HG02798 (cell line): Measurements from ENCODE around the gene ARHGAP26.
"Not testable (repeated sequence)": the region's sequence is repeated elsewhere in the genome, so short reads cannot be mapped to it uniquely, and the experiment has no call there.

Source experiments
- ATAC-seq: cut with Tn5 transposase; IDR thresholded peaks from one replicate; pipeline ENCODE4 v1.9.1; 2021; ENCODE audit warnings: mild to moderate bottlenecking; ENCODE audit not compliant: unreplicated experiment, poor library complexity

The ARHGAP26 gene

DNA sequence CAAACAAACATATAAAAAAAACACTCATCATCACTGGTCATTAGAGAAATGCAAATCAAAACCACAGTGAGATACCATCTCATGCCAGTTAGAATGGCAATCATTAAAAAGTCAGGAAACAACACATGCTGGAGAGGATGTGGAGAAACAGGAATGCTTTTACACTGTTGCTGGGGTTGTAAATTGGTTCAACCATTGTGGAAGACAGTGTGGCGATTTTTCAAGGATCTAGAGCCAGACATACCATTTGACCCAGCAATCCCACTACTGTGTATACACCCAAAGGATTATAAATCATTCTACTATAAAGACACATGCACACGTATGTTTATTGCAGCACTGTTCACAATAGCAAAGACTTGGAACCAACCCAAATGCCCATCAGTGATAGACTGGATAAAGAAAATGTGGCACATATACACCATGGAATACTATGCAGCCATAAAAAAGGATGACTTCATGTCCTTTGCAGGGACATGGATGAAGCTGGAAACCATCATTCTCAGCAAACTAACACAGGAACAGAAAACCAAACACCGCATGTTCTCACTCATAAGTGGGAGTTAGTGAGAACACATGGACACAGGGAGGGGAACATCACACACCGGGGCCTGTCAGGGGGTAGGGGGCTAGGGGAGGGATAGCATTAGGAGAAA, 433.3 kb downstream of the ARHGAP26 start:
- not testable (repeated sequence) for ATAC-seq

DNA sequence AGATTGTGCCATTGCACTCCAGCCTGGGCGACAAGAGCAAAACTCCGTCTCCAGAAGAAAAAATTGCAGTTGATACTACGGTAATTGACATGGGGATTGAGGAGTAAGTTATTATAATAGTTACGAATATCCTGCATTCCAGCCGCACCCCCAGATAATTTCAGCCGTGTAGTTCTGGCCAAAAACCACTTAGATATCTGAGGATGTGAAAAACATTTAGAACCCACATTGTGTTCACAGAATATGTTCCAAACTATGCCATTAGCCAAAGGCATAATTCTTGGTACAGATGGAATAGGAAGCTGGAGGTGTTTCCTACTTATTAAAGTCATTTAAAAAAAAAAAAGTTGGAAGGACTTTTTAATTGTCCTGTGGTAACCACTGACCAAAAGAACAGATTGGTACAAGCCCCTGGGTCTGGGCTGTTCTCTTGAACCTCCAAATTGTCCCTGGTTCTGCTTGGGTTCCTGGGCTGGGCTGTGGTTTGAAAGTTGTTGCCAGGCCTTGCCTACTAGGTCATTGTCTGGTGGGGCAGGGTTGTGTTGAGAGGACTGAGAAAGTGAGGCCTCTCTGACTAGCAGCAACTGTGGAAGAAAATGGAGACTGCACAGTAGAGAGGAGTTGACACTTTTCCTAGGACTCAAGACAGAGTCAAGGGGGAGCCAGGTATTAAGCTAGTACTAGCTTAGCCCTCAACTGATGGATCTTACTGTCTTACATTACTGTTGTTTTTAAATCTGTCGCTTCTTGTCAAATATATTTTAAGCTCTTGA, 434.5 kb downstream of the ARHGAP26 start:
- no peak for ATAC-seq

DNA sequence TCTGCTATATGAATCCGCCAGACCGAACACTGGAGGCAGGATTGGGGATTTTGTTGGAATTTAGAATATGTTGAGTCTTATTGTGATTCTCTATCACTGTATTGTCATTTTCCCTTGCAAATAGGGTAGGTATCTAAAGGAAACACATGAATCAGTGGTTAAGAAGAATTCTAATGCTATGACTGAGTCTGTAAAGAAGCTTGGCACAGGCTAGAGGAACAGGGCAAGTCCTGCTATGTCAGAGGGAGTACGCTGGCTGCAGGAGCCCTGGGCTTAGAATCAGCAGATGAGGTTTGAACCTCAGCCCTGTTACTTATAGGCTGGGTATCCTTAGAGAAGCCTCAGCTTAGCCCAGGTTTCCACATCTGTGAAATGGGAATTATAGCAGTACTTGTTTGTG, 435.2 kb downstream of the ARHGAP26 start:
- ATAC-seq, result no peak

DNA sequence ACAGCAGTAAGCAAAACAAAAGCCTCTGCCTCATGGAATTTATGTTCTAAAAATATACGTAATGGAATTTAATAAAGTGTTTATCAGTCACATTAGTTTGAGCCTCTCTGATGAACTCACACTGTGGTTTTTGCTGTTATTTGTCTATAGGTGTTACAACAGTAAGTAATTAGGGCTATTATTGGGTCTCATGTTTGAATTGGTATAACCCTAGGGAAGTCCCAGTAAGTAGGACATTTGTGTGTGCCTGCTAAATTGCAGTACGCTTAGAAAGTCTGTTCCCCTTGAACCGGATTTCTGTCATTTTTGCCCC, 435.7 kb downstream of the ARHGAP26 start:
- peak; percentile 26 for ATAC-seq

DNA sequence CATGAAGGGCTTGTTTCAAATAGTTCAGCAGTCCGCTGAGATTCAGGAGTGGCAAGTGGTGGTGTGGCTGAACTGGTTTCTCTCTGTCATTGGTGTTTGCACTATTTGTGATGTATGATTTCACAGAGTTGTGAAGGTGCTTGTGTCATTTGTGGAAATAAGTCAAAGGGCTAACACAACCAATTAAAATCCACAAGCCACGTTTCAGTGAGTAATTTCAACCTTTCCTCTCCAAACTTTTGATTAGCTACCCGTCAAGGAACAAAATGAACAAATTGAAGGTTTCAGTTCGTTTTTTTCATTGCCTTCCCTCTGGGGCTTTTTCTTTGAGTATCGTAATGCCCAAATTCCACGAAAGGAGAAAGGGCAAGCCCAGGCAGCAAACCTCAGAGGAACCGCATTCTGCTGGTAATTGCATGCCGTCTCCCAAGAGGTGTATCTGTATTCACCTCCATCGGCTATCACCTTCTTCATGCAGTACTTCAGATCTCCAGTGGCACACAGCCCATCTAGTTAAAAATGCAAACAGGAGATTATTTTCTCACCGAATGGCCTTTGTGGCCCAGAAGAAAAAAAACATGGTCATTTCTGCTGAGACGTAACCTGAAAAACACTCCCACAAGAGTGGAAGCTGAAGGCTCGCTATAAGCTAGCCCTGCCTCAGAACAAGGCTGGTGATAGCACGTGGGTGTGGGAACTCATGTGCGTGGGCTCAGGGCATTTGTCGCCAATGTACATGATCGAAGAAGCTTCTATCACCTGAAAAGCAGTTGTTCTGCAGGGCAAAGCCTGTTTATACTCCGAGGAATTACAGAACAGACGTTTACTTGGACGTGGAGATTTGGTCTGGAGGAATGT, 436.2 kb downstream of the ARHGAP26 start:
- ATAC-seq, result peak; percentile 62

DNA sequence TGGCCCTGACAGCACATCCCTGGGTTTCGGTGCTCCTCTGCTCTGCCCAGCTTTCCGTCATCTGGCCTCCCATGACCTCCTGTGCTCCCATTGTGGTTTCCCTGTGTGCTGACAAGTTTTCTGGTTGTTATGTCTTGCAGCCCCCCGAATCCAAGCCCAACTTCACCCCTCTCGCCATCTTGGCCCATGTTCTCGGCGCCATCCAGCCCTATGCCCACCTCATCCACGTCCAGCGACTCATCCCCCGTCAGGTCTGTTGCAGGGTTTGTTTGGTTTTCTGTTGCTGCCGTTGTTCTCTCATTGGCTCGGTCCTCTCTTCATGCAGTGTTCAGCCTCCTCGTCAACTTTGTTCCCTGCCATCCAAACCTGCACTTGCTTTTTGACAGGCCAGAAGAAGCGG, 436.9 kb downstream of the ARHGAP26 start:
- ATAC-seq, result no peak

DNA sequence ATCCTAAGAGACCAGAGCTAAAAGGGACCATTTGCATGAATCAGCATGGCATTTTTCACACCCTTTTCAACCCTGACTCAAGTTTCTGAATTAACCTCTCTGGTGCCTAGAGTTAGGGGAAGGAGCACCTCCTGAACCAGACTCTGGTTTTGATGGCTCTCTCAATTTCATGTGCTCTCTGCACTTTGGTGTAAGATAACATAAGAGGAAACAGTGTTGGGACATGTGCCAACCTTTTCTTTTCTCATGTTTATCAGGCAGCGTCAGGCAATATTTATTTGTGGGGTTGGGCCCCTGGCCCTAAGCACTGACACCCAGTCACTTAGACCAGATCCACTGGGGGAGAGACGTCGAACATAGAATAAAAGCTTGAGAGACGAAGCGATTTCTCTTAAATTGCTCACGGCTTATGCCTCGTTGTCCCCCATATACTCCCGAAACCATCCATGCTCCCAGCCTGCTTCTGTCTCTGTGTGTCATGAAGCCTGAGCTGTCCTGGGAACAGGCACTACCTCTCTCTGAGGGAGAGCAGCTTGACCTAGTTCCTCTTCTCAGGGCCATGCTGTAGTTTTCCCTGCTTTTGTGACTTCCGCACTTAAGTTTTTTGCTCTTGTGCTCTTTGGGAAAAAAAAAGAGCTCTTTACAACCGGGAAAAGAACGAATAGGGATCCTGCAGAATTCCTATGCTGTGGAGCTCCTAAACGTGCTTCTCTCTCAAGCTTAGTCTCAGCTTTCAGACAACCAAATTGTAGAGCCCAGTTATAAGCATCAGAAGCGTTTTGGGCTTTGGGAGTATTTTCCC, 437.6 kb downstream of the ARHGAP26 start:
- ATAC-seq, result no peak

DNA sequence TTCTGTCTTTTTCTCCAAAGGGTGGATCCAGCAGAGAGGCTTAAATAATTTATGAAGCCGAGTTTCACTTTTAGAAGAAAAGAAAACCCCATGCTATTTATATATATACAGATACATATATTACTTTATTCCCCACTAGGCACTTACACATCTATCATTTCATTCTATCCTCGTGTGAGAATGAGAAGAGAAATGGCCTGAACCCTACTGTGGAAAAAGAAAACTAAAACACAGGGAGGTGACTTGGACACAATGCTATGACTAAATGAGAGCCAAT, 438.1 kb downstream of the ARHGAP26 start:
- ATAC-seq, result no peak

DNA sequence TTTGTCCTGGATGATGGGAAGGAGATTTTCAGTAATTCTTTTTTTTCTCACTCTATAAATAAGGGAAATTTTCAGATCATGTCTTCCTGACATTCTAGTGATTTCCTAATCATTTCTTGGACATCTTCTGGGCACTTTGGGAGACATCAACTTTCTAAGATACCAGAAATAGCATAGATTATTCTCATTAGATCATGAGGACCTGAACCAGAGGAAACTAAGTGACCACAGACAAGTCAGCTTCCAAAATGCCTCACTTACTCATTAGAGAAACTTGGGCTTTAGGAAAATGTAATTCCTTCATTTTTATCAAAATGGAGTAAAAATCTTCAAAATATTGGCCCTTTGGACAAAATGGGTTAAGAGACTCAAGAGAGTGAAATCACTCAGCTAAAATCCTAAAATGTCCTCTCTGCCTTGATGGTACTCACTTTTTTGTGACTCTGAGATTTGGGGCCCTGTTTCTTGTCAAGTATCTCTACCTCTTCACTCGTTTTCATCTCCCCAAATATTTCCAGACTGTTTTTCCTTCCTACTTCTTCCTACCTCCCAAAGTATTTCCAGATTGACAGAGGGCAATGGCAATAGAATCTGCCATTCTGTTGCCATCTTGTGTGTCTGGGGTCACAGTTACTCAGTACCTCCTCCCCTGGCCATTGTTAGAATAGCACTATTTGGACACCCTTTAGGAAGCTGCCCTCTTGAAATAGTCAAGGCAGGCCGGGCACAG, 438.8 kb downstream of the ARHGAP26 start:
- ATAC-seq, result no peak

DNA sequence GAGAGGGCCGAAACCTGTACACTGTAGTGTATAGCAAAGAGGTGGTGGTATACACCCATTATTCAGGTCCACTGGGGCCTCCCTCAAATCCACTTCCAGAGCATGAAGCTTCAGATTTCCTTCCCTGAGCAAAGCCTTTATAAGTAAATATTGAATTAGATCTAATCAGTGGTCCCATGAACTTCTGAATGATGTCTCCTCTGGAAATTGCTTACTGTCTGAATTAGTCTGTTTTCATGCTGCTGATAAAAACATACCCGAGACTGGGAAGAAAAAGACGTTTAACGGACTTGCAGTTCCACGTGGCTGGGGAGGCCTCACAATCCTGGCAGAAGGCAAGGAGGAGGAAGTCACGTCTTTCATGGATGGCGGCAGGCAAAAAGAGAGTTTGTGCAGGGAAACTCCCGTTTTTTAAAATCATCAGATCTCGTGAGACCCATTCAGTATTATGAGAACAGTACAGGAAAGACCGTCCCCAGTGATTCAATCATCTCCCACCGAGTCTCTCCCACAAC, 439.8 kb downstream of the ARHGAP26 start:
- ATAC-seq, result no peak

DNA sequence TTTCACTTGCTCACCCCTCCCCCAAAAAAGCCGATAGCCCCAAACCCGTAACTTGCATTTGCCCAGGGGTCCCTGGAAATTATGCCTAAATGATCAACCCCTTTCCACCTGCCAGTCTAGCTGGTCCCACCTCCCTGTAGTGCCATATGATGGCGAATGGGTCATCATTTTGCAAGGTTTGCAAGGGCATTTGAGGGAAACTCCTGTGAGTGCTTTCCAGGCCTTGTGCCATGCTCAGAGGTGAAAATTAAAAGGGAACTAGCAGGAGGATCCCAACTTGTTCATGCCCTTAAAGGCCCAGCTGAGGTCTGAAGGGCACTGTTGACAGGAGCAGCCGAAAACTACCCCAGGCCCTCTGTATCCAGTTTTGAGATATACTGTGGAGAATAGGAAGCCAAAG, 440.4 kb downstream of the ARHGAP26 start:
- ATAC-seq, result no peak

DNA sequence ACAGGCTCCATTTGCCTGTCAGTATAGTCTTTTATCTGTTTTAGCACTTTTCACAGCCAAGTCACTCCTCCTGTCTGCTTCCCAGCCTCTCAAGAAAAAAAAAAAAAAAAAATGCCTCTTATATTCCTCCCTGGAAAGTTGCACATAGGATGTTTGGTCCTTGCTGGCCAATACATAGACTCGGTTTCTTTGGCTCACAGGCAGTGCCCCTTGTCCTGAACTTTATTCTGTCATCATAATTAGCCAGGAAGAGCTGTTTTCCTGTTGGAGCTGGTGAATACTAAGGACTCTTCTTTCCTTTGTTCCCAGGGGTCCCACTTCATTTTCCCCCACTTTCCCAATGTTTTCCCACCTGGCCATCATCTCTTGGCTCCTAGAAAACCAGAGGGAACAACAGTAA, 442.1 kb downstream of the ARHGAP26 start:
- ATAC-seq, result no peak

DNA sequence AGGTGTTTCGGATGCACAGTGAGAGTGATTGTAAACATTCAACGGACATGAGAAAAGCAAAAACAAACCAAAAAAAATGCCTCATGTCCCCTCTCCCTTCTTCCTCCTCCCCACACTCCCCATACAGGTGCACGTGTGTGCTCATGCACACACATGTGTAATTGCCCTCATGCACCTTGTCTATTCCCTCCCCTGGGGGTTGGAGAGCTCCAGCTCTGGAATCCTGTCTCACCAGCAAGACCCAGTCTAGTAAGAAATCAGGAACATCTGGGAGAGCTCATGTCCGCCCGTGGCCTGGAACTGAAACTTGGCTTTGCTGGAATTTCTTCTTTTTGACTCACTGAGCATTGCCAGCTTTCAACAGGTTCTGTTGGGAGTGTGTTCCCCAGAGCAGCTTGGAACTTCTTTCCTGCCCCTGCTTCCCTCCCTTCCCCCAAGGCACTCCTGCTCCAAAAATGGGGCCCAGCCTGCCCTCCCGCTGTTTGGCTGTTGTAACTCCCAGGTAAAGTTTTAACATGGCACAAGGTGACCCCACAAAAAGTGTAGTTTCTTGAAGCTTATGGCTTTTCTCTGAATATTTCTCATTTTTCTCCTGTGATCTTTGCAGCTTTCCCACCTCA, 443.2 kb downstream of the ARHGAP26 start:
- ATAC-seq, result no peak

DNA sequence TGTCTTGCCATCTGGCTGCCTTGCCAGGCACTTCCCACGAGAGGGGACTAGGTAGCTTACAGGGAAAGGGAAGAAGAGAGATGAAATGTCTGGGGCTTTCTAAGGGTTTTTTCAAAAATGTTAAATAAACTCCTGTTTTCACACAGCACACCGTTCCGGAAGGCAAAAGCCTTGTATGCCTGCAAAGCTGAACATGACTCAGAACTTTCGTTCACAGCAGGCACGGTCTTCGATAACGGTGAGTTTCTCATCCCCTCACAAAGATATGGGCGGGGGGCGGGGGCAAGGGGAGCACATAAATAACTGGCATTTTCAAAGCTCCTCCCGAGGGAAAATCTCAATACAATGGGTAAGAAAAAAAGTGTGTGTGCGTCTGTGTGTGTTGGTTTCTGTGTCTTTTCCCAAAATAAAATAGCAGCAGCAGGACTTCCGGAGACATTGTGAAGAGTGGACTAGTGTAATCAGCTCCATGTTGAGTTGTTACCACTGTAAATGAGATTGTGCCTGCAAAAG, 443.7 kb downstream of the ARHGAP26 start:
- ATAC-seq, result peak; percentile 59

DNA sequence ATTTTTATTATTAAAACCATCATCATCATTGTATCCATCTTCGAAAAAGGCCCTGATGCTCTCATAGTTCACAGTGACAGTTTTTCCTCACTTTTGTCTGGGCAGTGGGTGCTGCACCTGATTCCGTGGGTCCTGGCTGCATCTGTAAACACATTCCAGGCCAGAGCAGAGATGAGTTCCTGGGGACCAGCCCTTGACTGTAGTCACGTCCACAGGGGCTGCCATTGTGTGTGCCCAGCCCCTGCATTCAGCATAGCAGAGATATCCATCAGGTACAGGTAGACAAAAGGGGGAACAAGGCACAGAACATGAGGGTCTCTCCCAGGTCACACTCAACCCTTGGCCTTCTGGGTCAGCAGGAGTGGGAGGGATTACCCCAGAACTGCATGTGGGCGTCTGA, 444.3 kb downstream of the ARHGAP26 start:
- ATAC-seq, result no peak

DNA sequence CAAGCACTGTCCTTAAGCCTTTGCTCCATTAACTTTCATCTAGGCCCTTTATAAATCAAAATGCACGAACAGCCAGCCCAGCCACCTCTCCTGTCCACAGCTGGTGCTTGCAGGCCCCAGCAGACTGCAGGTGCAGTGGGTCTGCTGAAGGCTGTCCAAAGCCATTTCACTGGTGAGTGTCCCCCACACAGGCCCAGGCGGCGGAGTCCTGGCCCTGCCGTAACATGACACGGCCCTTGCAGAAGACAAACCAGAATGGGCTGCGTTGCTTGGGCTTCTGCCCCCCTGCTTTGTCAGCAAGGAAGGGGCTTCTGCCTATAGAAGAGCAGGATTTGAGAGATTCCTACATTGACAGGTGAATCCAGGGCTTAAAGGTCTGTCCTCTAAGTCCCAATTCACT, 444.7 kb downstream of the ARHGAP26 start:
- ATAC-seq, result no peak

DNA sequence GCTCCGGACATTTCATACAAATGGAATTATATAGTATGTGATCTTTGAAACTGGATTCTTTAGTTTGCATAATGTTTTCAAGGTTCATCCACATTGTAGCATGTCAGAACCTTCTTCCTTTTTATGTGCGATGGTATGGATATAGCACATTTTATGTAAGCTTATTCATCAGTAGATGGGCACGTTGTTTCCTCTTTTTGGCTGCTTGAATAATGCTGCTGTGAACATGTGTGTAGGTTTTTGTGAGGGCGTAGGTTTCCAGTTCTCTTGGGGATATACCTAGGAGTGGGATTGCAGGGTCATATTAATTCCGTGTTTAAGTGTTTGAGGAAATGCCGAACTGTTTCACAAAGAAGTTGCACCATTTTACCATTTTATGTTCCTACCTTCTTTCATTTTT, 445.5 kb downstream of the ARHGAP26 start:
- no peak for ATAC-seq

DNA sequence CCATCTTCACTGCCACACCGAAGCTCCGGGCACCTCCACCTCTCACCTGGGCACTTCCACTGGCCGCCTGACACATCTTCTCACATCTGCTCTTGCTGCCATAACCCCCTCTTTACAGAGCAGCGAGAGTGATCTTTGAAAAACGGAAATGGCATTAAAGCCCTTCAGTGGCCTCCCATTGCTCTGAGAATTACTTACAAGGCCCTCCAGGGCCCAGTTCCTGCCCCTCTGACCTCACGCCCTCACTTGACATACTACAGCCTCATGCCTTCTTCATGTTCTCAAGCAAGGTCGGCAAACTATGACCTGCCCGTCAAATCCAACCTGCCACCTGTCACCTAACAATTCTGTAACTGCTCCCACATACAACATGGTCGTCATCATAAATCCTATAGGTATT, 446.0 kb downstream of the ARHGAP26 start:
- ATAC-seq, result no peak

DNA sequence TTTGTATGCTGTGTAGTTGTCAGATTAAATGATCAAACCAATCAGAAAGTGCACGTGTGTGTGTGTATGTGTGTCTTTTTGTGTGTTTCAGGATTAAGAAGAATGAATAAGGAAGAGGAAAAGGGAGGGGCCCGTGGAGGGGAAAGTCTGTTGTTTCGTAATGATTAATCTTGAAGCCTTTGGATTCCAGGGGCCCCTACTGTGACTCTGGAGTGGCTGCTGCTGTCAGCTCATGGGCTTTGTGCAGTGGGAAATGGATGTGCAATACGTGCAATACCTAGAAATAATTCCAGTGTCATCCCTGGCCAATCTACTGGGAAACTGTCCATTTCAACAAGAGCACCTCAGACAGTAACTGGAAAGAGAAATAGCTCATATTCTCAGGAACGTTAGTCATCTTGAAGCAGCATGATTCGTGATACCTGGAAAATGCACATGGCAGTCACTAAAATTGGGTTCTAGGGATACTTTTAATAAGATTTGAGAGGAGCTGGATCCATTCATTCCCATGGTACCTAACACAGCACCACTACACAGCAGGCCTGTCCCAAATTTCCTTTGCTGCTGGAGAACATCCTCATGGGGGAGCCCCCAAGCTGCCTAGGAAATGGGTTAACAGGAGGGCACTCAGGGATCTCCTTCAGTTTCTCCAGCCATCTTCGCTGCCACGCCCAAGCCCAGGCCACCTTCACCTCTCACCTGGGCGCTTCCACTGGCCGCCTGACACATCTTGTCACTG, 447.1 kb downstream of the ARHGAP26 start:
- ATAC-seq, result no peak
